Fibroblast of skin of right quadriceps (primary cell): ENCODE measurements around the gene IDUA.

ENCODE experiments used
- DNase-seq: peaks from one replicate; pipeline ENCODE4 v3.0.0-alpha.2; 2013

Gene IDUA

DNA sequence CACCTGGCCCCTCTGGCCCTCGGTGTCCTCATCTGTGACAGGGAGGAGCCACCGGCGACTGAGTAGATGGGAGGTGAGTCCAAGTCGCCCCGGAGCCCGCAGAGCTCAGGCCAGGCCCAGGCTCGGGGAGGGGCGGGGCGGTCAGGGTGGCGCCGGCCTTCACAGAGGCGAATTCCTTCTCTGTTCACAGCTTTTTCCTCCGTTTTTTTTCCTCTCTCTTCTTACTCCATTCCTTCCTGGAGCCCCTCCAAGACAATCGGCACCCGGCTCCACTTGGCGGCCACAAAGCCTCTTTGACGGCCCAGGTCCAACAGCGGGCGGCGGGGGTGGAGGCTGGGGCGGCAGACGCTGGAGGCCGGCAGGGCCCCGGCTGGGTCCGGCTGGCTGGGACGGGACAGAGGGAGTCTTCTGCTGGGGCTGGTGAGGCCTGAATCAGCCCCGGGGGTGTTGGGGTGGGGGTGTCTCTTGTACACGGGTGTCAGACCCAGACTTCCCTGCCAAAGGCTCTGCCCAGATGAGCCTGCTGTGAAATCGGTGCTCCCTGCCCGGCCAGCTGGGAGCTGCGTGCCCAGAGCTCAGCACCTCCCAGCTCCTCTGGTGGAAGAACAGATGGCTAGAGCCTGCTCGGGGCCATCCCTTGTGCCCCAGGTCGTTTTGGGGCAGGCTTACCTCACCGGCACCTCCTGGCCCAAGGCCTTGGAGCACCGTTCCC, 47.2 kb downstream of the IDUA start:
- DNase-seq, result peak; percentile 48

DNA sequence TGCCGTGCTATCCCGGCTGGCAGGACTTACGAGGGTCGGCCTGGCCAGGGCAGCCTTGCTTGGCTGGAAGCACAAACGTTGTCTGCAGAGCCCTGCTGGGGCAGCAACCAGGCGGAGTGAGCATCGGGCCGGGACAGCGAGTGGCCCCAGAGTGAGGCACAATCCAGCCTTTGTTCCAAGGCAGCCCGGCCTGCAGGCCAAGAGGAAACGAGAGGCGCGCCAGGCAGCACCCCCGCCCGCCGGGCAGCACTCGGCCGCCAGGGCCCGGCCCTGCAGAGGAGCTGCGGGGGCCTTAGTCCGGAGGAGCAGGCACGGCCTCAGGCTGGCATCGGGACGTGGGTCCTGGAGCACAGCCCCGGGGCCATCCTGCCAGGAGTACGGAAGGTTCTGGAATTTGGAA, 48.7 kb downstream of the IDUA start:
- DNase-seq, result no peak

DNA sequence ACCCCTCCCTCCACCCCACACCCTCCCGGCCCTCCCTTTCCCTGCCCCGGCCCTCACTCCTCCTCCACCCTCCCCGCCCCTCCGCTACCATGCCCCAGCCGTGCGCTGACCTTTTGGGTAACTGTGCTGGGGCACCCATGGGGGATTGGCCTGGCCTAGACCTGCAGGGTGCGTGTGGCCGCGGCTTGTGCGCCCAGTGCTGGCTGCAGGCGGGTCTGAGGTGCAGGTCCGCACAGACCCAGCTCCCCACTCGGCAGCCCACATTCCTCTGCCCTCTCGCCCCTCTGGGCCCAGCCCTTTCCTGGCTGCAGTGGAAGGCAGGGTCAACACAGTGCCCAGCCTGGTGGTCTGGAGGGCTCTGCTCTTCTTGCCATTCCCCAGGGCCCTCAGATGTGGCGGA, 49.3 kb downstream of the IDUA start:
- DNase-seq, result no peak

DNA sequence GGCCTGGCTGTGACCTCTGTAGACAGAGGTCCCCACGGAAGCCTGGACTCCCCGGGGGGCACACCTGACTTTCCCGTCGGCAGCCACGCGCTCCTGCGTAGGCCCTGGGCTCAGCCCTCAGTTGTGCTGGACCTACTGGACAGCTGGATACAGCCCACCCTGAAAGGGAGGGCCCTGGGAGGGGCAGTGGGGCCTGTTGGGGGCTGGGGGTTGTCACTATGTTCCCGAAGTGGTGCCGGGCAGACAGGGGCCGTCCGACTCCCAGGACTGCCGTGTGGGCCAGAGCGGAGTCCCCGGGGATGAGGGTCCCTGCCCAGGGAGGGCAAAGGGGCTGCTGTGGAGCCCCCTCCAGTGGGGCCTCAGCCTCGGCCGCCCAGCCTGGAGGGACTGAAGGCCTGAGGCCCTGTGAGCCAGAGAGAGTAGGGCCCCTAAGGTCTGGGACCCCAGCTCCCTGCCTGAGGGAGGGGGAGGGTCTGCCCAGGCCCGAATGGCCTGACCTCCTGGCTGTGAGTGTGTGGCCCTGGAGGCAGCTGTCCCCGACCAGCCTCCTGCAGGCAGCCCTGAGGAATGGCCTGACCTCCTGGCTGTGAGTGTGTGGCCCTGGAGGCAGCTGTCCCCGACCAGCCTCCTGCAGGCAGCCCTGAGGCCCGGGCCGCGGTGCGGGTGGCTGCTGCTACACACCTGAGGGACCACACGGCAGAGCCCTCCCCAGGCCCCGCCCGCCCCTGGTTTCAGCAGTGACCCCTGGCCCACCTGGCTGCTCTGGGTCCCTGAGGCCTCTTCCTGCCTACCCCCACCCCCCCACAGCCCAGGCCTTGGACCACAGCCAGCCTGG, 50.3 kb downstream of the IDUA start:
- DNase-seq, result no peak

DNA sequence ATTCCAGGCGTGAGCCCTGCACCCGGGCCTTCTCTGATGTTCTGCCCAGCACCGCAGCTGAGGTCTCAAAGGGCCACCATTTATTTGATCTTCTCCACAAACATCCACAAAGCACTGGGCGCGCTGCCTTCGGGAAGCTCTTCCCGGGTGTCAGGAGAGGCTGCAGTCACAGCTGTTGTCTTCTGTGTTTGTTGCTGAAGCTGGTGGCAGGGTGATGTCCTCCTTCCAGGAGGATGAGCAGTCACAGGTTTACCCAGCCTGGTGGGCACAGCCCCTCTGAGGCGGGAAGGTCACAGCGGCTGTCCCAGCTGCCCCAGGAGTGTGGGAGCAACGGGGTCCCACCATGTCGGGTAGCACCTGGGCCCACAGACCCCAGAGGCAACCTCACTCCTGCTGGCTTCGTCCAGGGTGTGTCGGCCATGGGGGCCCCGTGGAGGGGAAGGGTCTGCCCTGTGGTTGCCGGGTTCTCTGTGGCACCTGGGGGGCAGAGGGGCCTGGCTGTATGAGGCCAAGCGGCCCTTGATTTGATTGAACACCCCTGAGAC, 52.2 kb downstream of the IDUA start:
- DNase-seq, result no peak

DNA sequence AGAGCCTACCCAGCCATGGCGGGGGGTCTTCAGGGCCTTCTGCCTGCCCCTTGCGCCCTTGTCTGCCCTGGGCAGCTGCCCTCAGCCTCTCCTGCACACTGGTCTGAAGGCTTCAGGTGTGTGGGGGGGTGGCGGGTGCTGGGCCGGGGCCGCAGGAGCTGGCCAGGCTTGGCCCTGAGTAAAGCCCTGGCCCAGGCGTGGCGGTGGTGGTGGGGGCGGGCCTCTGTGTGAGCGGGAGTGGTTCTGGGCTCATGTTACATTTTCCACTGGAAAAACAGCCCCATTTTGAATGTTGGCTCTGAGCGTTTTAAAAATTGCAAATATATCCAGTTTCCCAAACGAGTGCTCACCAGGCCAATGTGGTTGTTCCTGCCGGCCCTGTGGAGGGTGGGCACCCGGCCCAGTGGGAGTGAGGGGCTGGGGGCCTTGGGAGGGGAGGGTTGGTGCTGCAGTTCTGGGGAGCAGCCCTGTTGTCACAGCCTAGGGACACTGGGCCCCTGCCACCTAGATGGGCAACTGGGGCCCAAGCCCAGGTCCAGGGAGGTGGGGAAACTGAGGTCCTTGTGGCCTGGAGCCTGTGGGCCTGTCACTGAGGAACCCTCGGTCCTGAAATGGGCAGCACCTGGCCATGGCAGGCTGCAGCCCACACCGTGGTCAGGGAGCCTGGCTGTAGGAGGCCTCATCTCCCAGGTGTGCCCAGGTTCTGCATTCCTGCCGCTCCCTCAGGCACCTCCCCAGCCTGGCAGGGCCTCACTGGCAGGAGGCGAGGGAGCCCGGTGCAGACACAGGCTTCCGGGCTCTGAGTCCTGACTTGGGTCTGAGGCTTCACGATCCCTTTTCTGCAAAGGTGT, 52.9 kb downstream of the IDUA start:
- peak; percentile 58 for DNase-seq

DNA sequence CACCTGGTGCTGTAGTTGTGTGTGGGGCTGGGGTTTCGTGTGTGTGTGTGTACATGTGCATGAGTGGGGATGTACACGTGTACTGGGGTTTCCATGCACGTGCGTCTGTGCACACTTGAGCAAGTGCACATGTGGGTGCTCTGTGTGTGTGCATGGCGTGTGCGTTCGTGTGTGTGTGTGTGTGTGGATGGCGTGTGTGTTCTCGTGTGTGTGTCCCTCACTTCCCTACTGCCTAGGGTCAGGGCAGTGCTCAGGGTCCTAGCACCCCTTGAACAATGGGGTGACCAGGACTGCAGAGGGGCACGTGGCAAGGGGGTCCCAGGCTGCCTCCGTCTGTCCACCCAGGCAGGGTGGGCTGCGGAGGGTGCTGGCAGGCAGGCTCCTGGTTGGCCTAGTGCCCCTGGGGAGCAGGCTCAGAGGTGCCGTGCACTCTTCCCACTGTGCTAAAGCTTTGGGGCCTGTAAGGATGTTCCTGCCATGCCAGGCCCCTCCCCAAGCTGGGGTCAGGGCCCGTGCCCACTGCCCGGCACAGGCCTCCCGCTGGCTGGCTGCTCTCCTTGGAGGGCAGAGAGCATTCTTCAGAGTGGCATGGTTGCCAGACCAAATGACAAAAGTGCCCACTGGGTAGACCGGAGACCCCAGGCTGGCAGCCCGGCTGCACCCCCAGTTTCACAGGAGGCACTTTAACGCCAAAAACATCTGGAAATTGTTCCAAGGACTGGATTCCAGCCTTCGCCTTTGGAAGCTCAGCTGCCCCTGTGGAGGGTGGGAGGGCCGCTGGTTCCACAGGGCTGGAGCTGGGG, 53.7 kb downstream of the IDUA start:
- no peak for DNase-seq

DNA sequence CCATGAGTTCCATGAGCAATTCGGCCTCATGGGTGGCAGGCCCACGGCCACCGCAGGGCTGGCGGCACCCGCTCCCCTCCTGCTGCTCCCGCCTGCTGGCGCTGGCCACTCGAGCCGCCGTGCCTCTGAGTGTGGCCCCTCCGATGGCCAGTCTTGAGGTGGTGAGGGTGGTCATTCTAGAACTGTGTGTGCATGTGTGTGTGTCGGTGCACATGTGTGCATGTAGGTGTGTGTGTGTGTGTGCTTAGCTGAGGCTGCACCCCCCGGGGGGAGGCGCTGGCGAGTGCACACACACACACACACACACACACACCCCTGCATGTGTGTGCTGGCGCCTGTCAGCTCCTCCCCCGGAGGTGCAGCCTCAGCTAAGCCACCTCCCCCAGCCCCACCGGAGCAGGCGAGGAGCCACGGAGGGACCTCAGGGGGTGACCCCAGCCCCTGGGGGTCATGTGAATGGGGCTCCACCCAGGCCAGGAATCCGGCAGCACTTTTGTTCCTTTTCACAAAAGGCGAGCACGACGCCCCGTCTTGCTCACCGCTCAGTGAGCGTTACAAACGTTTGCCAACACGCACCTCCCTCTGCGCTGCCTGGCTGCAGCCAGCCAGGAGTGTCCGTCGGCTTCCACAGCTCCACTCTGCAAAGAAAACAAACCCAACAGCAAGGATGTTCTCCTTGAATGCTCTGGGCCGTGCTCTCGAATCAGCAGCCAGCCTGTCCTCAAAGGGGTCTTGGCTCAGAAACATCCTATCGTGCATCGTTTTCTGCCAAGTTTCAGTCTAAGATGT, 54.5 kb downstream of the IDUA start:
- DNase-seq, result peak; percentile 55

DNA sequence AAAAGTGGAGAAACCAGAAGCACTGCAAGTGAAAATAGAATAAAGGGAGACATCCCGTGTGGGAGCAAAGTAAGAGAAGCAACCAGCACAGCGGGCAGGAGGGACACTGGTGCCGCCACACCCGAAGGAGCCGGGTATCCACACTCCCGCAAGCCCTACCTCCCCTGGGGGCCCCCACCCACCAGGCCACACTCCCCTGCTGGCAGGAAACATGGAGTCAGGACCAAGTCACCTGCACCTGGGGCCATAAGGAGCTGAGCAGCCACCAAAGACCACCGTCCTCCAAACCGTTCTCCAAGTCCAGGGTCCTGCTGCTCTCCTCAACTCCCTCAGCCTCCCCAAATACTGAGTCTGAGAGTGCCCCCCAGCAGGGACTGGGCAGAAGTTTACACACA, 55.1 kb downstream of the IDUA start:
- DNase-seq, result no peak

DNA sequence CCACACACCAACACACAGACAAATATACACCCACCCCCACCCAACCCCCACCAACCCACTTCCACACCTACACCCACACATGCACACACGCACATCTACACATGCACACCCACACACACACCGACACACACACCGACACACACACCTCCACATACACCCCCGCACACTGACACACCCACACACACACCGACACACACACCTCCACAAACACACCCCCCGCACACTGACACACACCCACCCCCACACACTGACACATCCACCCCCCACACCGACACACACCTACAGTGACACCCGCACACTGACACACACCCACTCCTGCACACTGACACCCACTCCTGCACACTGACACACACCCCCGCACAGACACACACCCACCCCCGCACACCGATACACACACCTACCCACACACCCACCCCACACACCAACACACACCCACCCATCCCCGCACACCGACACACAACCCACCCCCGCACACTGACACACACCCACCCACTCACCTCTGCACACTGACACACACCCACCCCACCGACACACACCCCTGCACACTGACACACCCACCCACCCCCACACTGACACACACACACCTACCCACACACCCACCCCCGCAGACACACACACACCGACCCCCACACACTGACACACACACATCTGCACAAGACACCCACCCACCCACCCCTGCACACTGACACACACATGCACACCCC, 55.7 kb downstream of the IDUA start:
- no peak for DNase-seq

DNA sequence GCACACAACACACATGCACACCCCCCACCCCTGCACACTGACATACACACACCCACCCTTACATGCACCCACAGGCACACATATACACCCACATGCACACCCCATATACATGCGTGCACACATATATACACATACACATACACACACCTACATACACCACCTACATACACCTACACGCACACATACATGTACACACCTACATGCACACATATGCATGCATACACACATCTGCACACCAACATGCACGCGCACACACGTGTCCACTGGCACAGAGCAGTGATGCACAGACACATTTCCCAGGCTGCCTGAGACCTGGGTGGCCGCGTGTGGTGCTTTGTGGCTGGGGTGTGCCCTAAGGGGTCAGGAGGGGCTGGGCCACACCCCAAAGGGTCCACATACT, 56.3 kb downstream of the IDUA start:
- DNase-seq, result no peak

DNA sequence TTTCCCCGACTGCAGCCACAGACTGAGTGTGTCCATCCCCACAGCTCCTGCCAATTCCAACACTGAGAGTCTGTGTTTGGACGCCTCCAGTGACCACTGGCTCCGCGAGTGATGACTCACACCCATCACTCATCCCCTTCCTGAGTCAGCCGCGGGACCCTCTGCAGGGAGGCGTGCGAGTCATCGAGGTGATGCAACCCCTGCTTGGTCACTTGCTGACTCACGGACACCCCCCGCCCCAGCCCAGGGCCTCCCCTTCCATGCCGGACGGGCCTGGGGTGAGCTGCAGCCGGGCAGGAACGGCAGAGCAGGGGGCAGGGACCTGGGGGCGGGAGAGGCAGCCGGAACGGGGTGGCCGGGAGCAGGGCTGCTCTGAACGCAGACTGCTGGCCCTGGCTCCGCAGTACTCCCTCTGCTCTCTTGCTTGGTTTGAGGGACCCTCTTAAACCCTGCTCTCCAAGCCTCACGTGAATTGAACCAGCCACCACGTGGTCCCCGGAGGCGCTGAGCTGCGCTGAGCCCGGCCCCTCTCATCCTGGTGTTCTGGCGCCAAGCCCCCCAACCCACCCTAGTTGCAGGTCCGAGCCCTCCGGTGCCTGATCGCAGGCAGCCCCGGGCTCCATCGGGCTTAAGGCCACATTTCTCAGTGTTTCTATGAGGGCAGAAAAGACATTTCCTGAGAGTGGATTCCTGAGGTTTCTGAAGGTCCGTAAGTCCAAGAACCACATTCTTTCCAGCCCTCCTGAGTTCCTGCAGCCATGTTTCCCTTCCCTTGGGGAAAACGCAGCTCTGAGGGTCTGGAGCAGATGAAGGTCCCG, 57.0 kb downstream of the IDUA start:
- DNase-seq, result peak; percentile 99

DNA sequence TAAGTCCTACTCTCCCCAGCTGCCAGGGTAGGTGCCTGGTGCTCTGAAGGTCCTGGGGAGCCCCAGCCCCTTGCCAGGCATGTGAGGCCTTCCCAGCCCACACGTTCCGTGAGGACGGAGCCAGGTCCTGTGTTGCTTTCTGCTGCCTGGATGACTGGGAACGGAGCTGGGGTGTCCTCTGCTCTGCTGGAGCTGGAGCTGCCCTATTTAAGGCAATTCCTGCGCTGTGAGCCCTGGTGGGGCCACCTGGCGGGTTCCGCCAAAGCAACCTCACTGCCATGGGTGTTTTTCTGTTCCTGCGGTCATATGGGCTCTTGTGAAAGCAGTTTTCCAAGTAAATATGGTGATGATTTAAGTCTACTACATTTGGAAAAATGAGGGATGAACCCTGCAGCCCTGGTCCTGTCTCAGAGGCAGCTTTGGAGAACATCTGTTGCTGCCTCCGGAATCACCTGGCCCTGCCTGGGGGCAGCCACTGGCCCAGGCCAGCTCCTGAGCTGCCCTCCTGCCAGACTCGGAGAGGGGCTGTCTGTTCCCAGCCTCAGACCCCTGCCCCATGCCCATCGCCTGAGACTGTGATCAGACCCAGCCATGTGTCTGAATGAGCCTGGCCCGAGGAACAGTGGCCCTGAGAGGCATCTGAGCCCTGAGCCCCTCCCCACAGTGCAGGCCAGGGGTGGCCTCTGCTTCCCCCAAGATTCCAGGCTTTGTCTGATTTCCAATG, 57.8 kb downstream of the IDUA start:
- no peak for DNase-seq

DNA sequence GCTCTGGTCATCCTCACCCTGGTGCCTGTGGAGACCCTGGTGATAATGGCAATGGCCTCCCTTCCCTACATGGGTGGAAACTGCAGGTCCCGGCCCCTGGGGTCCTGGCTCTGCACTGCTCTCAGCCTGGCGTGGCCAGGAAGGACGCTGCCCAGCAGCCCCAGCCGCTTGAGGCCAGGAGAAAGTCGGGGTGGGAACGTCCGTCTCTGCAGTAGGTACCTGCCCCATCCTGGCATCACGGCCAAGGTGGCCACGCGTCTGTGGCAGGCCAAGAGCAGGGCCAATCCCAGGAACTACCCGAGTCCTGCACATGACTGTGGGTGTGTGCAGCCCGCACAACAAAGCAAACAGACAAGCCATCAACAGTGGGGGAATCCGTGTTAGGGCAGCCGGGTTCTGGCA, 58.4 kb downstream of the IDUA start:
- DNase-seq, result no peak

DNA sequence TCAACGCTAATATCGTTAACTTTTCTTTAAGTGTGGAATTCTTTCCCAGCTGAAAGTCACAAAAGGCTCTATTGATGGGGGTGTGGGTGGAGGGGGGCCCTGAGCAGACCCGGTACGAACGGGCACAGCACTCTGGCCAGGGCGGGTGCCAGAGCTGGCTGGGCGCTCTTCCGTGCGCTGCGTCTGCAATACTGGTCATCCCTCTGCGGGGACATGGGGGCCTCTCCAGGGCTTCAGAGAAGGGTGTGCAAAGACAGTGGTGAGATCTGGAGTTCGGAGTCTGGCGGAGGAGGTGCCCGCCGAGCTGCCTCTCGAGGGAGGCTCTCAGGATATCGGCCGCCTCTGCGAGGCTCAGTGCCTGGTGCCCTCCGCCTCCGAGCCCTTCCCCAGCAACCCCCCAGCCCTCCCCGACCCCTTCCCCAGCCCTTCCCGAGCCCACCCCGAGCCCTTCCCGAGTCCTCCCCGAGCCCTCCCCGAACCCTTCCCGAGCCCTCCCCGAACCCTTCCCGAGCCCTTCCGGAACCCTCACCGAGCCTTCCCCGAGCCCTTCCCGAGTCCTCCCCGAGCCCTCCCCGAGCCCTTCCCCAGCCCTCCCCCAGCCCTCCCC, 58.9 kb downstream of the IDUA start:
- no peak for DNase-seq

DNA sequence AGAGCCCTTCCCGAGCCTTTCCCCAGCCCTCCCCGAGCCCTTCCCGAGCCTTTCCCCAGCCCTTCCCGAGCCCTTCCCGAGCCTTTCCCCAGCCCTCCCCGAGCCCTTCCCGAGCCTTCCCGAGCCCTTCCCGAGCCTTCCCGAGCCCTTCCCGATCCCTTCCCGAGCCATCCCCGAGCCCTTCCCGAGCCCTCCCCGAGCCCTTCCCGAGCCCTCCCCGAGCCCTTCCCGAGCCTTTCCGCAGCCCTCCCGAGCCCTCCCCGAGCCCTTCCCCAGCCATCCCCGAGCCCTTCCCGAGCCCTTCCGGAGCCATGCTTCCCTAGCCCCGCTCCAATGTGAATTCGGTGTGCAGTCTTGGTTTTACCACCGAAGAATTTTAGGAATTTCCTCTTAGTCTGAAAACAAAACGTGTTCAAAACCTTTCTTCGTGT, 59.8 kb downstream of the IDUA start:
- DNase-seq, result peak; percentile 83

DNA sequence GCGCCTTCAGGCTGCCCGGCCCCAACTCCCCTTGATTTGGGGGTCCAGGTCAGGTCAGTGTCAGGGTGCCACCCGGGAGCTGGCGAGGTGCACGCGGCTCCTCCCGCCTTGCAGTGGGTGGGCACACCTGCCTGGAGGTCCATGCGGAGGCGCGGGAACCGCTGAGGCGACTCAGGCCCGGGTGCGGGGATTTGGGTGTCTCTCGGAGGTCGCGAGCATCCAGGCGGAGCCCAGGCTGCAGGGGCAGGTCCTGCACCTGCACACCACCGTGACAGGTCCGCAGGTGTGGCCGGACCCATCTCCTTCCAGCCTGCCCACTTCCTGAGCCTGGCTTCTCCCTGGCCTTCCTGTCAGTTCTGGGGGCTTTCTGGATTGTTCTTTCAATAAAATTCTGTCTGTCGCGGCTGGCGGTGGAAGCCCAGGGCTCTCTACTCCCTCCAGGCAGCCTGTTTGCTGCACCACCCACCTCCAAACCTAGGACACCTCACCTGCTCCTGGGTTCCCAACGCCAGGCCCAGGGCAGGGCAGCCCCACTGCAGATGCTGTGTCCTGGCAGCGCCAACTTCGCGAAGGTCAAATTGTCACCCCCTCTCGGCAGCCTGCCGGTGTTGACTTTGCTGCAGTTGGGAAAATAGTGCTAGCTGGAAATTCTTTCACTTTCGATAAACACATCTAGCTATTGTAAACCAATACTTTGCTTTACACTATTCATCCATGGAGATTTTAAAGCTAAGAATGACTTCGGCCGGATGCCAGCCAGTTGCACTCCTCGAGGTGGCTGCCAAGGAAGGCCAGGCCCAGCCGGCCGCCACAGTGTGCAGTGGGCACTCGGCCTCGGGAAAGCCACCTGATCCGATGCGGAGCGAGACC, 60.5 kb downstream of the IDUA start:
- no peak for DNase-seq
